IMR-90 (cell line): ENCODE data around the gene CPT1A. TPM values are rescaled to one million over a fixed set of nuclear protein-coding genes. Genes with fewer than 3 reads are reported as not detected.

Source experiments
- ATAC-seq: fragments of 200-7000 bp; cut with Tn5 transposase; 2 replicates; pipeline ENCODE4 v1.9.1; 2020; ENCODE audit warnings: low read depth, mild to moderate bottlenecking, moderate library complexity
- BruUV-seq: library from RNA; stranded (reverse); fragments of 400-500 nt; replicated peaks from 2 replicates; lab custom pipeline; 2021; lab: Mats Ljungman, UMichigan
- CTCF ChIA-PET: fragments of 300-600 bp; formaldehyde crosslinking; extraction: SDS; loops from one replicate; lab custom pipeline; 2021; ENCODE audit warnings: antibody characterized with exemption; lab: Yijun Ruan, JAX
- POLR2A ChIA-PET: fragments of 300-600 bp; sonication (Branson Sonifier 250); formaldehyde crosslinking; loops from one replicate; lab custom pipeline; 2022; ENCODE audit warnings: antibody characterized with exemption; ENCODE audit not compliant: unreplicated experiment; lab: Charles Lee
- DNase-seq: peaks from one replicate; pipeline ENCODE4 v3.0.0; 2013
- H2AFZ ChIP-seq: replicated peaks from 2 replicates; pipeline ENCODE3; 2013; ENCODE audit warnings: low read length, mild to moderate bottlenecking; ENCODE audit not compliant: poor library complexity
- H2AK5ac ChIP-seq: 2 replicates; pipeline ENCODE4 v1.6.1; 2013; ENCODE audit warnings: low read depth, low read length, inconsistent platforms
- H2AK9ac ChIP-seq: replicated peaks from 2 replicates; pipeline ENCODE3; 2013; ENCODE audit warnings: mild to moderate bottlenecking, low read depth, low read length, moderate library complexity; ENCODE audit not compliant: poor library complexity
- H2BK120ac ChIP-seq: 2 replicates; pipeline ENCODE4 v1.6.1; 2013; ENCODE audit warnings: low read depth, low read length, inconsistent platforms
- H2BK15ac ChIP-seq: 3 replicates; pipeline ENCODE4 v1.6.1; 2013; ENCODE audit warnings: low read depth, low read length, inconsistent platforms
- H2BK20ac ChIP-seq: 2 replicates; pipeline ENCODE4 v1.6.1; 2013; ENCODE audit warnings: low read depth, mild to moderate bottlenecking, inconsistent platforms, low read length, moderate library complexity
- H2BK5ac ChIP-seq: 2 replicates; pipeline ENCODE4 v1.6.1; 2013; ENCODE audit warnings: mild to moderate bottlenecking, low read depth, low read length, inconsistent platforms; ENCODE audit not compliant: poor library complexity, severe bottlenecking
- H3K14ac ChIP-seq: replicated peaks from 2 replicates; pipeline ENCODE4 v1.6.1; 2013; ENCODE audit warnings: low read depth, low read length, inconsistent platforms
- H3K18ac ChIP-seq: 2 replicates; pipeline ENCODE4 v1.6.1; 2013; ENCODE audit warnings: low read depth, low read length, control low read depth
- H3K23ac ChIP-seq: 2 replicates; pipeline ENCODE4 v1.6.1; 2013; ENCODE audit warnings: low read depth, low read length, inconsistent platforms
- H3K27ac ChIP-seq: 2 replicates; pipeline ENCODE4 v1.5.1; 2013; ENCODE audit warnings: mild to moderate bottlenecking, control low read depth, low read length; ENCODE audit not compliant: insufficient read depth
- H3K27me3 ChIP-seq: 2 replicates; pipeline ENCODE4 v1.6.1; 2013; ENCODE audit warnings: low read length; ENCODE audit not compliant: control insufficient read depth, insufficient read depth
- H3K36me3 ChIP-seq: 2 replicates; pipeline ENCODE4 v1.6.1; 2013; ENCODE audit warnings: low read length, mixed read lengths; ENCODE audit not compliant: control insufficient read depth, insufficient read depth
- H3K4ac ChIP-seq: 2 replicates; pipeline ENCODE4 v1.6.1; 2013; ENCODE audit warnings: low read depth, low read length, inconsistent platforms
- H3K4me1 ChIP-seq: 2 replicates; pipeline ENCODE4 v1.6.1; 2013; ENCODE audit warnings: low read length, mixed read lengths; ENCODE audit not compliant: control insufficient read depth, insufficient read depth
- H3K4me2 ChIP-seq: 2 replicates; pipeline ENCODE4 v1.6.1; 2013; ENCODE audit warnings: low read depth, mild to moderate bottlenecking, control low read depth, low read length, moderate library complexity
- H3K4me3 ChIP-seq: 2 replicates; pipeline ENCODE4 v1.5.1; 2013; ENCODE audit warnings: low read depth, mild to moderate bottlenecking, control low read depth, low read length, moderate library complexity; ENCODE audit not compliant: insufficient read depth
- H3K56ac ChIP-seq: 2 replicates; pipeline ENCODE4 v1.6.1; 2013; ENCODE audit warnings: low read length, inconsistent platforms; ENCODE audit not compliant: insufficient read depth; ENCODE audit errors: extremely low read depth
- H3K79me1 ChIP-seq, 2 experiments: 2 replicates each; pipeline ENCODE4 v1.6.1; 2013; ENCODE audit warnings: low read length in 2 of 2, inconsistent platforms in 1 of 2, low read depth in 1 of 2
- H3K9ac ChIP-seq: 2 replicates; pipeline ENCODE4 v1.6.1; 2013; ENCODE audit warnings: low read depth, low read length, control low read depth
- H3K9me1 ChIP-seq: 2 replicates; pipeline ENCODE4 v1.6.1; 2013; ENCODE audit warnings: low read length, inconsistent platforms; ENCODE audit not compliant: insufficient read depth
- H3K9me3 ChIP-seq: 2 replicates; pipeline ENCODE4 v1.6.1; 2013; ENCODE audit warnings: low read length; ENCODE audit not compliant: control insufficient read depth, insufficient read depth
- H4K20me1 ChIP-seq: 2 replicates; pipeline ENCODE4 v1.6.1; 2013; ENCODE audit warnings: low read length, inconsistent platforms; ENCODE audit not compliant: insufficient read depth
- H4K5ac ChIP-seq: 2 replicates; pipeline ENCODE4 v1.6.1; 2013; ENCODE audit warnings: mild to moderate bottlenecking, low read depth, low read length, control low read depth
- H4K8ac ChIP-seq, 2 experiments: 2 replicates each; pipeline ENCODE4 v1.6.1; 2013; ENCODE audit warnings: low read depth in 2 of 2, low read length in 2 of 2, control low read depth in 1 of 2, inconsistent platforms in 1 of 2
- H4K91ac ChIP-seq: 2 replicates; pipeline ENCODE4 v1.6.1; 2013; ENCODE audit warnings: low read depth, low read length, inconsistent platforms; ENCODE audit not compliant: insufficient read depth
- WGBS, 2 experiments: methylation state at CpG; one replicate each; pipeline versions ENCODE4 v1.1.5 to v1.1.7; 2013; ENCODE audit warnings: missing lambda C conversion rate in 2 of 2; ENCODE audit not compliant: insufficient read length in 1 of 2; ENCODE audit errors: extremely low coverage in 2 of 2; 5-methylcytosine and 5-hydroxymethylcytosine counted together
- dilution Hi-C: fragments of 300-500 bp; cut with HindIII; formaldehyde crosslinking; loops from one replicate; pipeline ENCODE4 v1.14.3; 2018; ENCODE audit warnings: low sequenced_read_pairs; ENCODE audit not compliant: unreplicated experiment
- in situ Hi-C: fragments of 300-500 bp; cut with MboI; formaldehyde crosslinking; loops from 3 replicates; pipeline ENCODE4 v1.14.3; 2019; ENCODE audit warnings: low sequenced_read_pairs, inconsistent platforms, mixed read lengths
- intact Hi-C: fragments of 100-400 bp; cut with micrococcal nuclease; formaldehyde crosslinking; loops from 2 replicates; pipeline ENCODE4 v1.10.0; 2022
- polyA plus RNA-seq, 3 experiments: library from polyadenylated mRNA; depleted of rRNA; stranded (reverse); fragments of >200 nt; gene quantifications; 2 replicates each; pipeline ENCODE4 v1.2.3, GENCODE V29; 2012; ENCODE audit warnings: low replicate concordance in 1 of 3
- total RNA-seq: library from RNA; depleted of rRNA; stranded (reverse); fragments of >200 nt; gene quantifications from 2 replicates; pipeline ENCODE4 v1.2.3, GENCODE V29; 2012
- TF ChIP-seq, protein P1 (sequence below): fragments of 150-350 bp; IDR thresholded peaks from 2 replicates; pipeline ENCODE4 v1.6.1; 2017; ENCODE audit warnings: mild to moderate bottlenecking, antibody characterized with exemption, low read length, low read depth

The CPT1A gene
- total and polyA plus RNA-seq, 2 of the 4 experiments (the other 2 are of a cell fraction): 15.4 to 21.3 TPM

DNA sequence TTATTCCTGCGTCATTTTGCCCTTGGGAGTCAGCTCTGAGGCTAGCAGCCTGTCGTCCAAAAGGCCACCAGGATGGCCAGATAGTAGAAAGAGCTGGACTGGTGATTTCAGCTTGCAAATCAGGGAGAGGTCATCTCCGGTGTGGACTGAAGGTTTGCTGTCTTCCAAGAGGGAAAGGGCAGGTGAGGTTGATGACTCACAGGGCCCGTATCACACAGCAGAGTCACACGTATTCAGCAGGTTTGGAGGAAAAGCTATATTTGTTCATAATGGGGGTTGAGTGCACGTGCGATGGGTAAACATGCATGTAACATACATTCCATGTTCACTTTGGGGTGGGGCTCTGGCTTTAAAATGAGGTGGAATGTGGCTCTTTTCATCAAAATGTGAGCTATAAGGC, 36.3 kb upstream of the CPT1A start:
- H2BK5ac ChIP-seq: no peak overlapping the region
- H3K4me2 ChIP-seq: no peak overlapping the region
- dilution Hi-C loops: no loop called here
- H3K18ac ChIP-seq: no peak overlapping the region
- no peaks in the 10 kb centered on the region for H3K79me1 ChIP-seq
- no peak overlapping the region for H2AK9ac ChIP-seq
- no peak overlapping the region for H4K5ac ChIP-seq
- no peak overlapping the region for H2BK20ac ChIP-seq
- ChIA-PET CTCF (no interaction called here), POLR2A (no interaction called here)
- no peak overlapping the region for H3K14ac ChIP-seq
- H2AK5ac ChIP-seq: no peak overlapping the region
- no peaks in the 10 kb centered on the region for H4K20me1 ChIP-seq
- no peak overlapping the region for H3K23ac ChIP-seq
- peaks cover 6% of the 10 kb centered on the region for H3K27me3 ChIP-seq
- TF ChIP-seq, protein P1, sequence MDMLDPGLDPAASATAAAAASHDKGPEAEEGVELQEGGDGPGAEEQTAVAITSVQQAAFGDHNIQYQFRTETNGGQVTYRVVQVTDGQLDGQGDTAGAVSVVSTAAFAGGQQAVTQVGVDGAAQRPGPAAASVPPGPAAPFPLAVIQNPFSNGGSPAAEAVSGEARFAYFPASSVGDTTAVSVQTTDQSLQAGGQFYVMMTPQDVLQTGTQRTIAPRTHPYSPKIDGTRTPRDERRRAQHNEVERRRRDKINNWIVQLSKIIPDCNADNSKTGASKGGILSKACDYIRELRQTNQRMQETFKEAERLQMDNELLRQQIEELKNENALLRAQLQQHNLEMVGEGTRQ: no peak
- H3K9ac ChIP-seq: no peak overlapping the region
- intact Hi-C loops: no loop called here
- H3K56ac ChIP-seq: no peak overlapping the region
- DNase-seq (no peak), ATAC-seq (no peak)
- H2BK15ac ChIP-seq: no peak overlapping the region
- no peak overlapping the region for H3K4me3 ChIP-seq
- no CpG with 5 or more reads among the region's 7 CpGs for WGBS, 2 experiments
- no peak overlapping the region for H3K4ac ChIP-seq
- no peak overlapping the region for H2AFZ ChIP-seq
- no peaks in the 10 kb centered on the region; the same call in 1 of the 2 replicates for H3K4me1 ChIP-seq
- no peak overlapping the region for H4K8ac ChIP-seq
- H4K91ac ChIP-seq: no peak overlapping the region
- no peak overlapping the region for H3K27ac ChIP-seq
- no peak overlapping the region for H2BK120ac ChIP-seq
- in situ Hi-C loops: no loop called here
- no peaks in the 10 kb centered on the region for H3K36me3 ChIP-seq
- H3K9me1 ChIP-seq: no peaks in the 10 kb centered on the region; the same call in 1 of the 2 replicates
- H3K9me3 ChIP-seq: no peaks in the 10 kb centered on the region
- no TSS peak for BruUV-seq
